NCI-H187 treated with DMSO at 0.1 percent for 48 hours (cell line): Measurements from ENCODE around the gene OR14C36.
"Not testable (repeated sequence)": the region's sequence is repeated elsewhere in the genome, so short reads cannot be mapped to it uniquely, and the experiment has no call there.

Experiments used
- DNase-seq: peaks from one replicate; lab custom pipeline; 2025; lab: John Stamatoyannopoulos, UW

Gene OR14C36

GRCh38 chr1:248348475-248348874, at the start of gene OR14C36:
TSS of gene OR14C36 (plus strand) at chr1:248348775. CDS start at chr1:248348775, 0 bp downstream.
- DNase-seq: no peak

GRCh38 chr1:248303324-248303723, 45.3 kb upstream of the OR14C36 start, which contains the start of gene OR2T12:
TSS of gene OR2T12 (minus strand) at chr1:248303424. CDS start at chr1:248295578, 7,846 bp downstream.
- DNase-seq: no peak

GRCh38 chr1:248305672-248306071, 42.9 kb upstream of the OR14C36 start:
- not testable (repeated sequence) for DNase-seq

GRCh38 chr1:248306103-248306502, 42.5 kb upstream of the OR14C36 start:
- no peak for DNase-seq

GRCh38 chr1:248306740-248307139, 41.8 kb upstream of the OR14C36 start:
- DNase-seq: not testable (repeated sequence)

- no peak for DNase-seq
These were observed 31.8 kb upstream of the OR14C36 start for GRCh38 chr1:248316796-248317195.

- no peak for DNase-seq
These were observed 24.1 kb upstream of the OR14C36 start, which contains the start of gene OR2M7 for GRCh38 chr1:248324468-248324867. TSS of gene OR2M7 (minus strand) at chr1:248324568. CDS start at chr1:248324568, 0 bp downstream.

- DNase-seq: no peak
These were observed 5.1 kb upstream of the OR14C36 start for GRCh38 chr1:248343451-248343850.

- no peak for DNase-seq
These were observed 10.8 kb downstream of the OR14C36 start for GRCh38 chr1:248359415-248359814.

- DNase-seq: no peak
These were observed 12.6 kb downstream of the OR14C36 start, which contains the start of gene OR2T4 for GRCh38 chr1:248361121-248361715. TSS of gene OR2T4 (plus strand) at chr1:248361665. CDS start at chr1:248361665, 0 bp downstream.

GRCh38 chr1:248366609-248367008, 18.0 kb downstream of the OR14C36 start:
- no peak for DNase-seq

- no peak for DNase-seq
These were observed 23.8 kb downstream of the OR14C36 start for GRCh38 chr1:248372394-248372793.

- DNase-seq: no peak
These were observed 25.2 kb downstream of the OR14C36 start for GRCh38 chr1:248373761-248374160.

GRCh38 chr1:248375446-248375845, 26.9 kb downstream of the OR14C36 start, which contains the start of gene OR2T6:
TSS of gene OR2T6 (plus strand) at chr1:248375746. CDS start at chr1:248387609, 11,863 bp downstream.
- DNase-seq: no peak

- no peak for DNase-seq
These were observed 28.3 kb downstream of the OR14C36 start for GRCh38 chr1:248376916-248377315.

- no peak for DNase-seq
These were observed 32.3 kb downstream of the OR14C36 start for GRCh38 chr1:248380854-248381253.

- no peak for DNase-seq
These were observed 39.9 kb downstream of the OR14C36 start for GRCh38 chr1:248388426-248388825.

GRCh38 chr1:248393050-248393449, 44.5 kb downstream of the OR14C36 start:
- DNase-seq: no peak
